OCI-LY7 (cell line): ENCODE results near the gene SKP1.

Experiments used
- EZH2phosphoT487 ChIP-seq: fragments of 200-600 bp; sonication (generic); IDR thresholded peaks from 2 replicates; pipeline ENCODE4 v1.6.1; 2018; ENCODE audit warnings: low read depth, borderline replicate concordance, mild to moderate bottlenecking, mixed run types, antibody characterized with exemption, low read length, moderate library complexity, mixed read lengths
- TF ChIP-seq, protein P1 (sequence below): fragments of 200-600 bp; sonication (generic); conservative IDR thresholded peaks from 2 replicates; pipeline ENCODE4 v1.5.1; 2014; ENCODE audit warnings: mild to moderate bottlenecking, antibody characterized with exemption, low read length, moderate library complexity, mixed read lengths

- TF ChIP-seq, protein P1, sequence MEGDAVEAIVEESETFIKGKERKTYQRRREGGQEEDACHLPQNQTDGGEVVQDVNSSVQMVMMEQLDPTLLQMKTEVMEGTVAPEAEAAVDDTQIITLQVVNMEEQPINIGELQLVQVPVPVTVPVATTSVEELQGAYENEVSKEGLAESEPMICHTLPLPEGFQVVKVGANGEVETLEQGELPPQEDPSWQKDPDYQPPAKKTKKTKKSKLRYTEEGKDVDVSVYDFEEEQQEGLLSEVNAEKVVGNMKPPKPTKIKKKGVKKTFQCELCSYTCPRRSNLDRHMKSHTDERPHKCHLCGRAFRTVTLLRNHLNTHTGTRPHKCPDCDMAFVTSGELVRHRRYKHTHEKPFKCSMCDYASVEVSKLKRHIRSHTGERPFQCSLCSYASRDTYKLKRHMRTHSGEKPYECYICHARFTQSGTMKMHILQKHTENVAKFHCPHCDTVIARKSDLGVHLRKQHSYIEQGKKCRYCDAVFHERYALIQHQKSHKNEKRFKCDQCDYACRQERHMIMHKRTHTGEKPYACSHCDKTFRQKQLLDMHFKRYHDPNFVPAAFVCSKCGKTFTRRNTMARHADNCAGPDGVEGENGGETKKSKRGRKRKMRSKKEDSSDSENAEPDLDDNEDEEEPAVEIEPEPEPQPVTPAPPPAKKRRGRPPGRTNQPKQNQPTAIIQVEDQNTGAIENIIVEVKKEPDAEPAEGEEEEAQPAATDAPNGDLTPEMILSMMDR = no peak
- no peak for TF ChIP-seq EZH2phosphoT487
These were observed 36.8 kb downstream of the SKP1 start for GRCh38 chr5:134139891-134140469.
